GM23338 (cell line): ENCODE measurements around the gene NUCB2. TPM values are rescaled to one million over a fixed set of nuclear protein-coding genes. Genes with fewer than 3 reads are reported as not detected.

ENCODE experiments used
- ATAC-seq: fragments of 200-7000 bp; cut with Tn5 transposase; 3 replicates; pipeline ENCODE4 v1.9.1; 2020
- DNase-seq: peaks from one replicate; pipeline ENCODE4 v3.0.0-alpha.2; 2015; ENCODE audit warnings: low spot score
- H2AFZ ChIP-seq: fragments of 200-600 bp; sonication (generic); 2 replicates; pipeline ENCODE4 v1.8.0; 2016; ENCODE audit warnings: antibody characterized with exemption, mild to moderate bottlenecking, moderate library complexity
- H3F3A ChIP-seq: fragments of 200-600 bp; sonication (generic); replicated peaks from 2 replicates; pipeline ENCODE4 v1.8.0; 2017; ENCODE audit warnings: antibody characterized with exemption, mixed run types, low read depth
- H3K27ac ChIP-seq: fragments of 200-600 bp; sonication (generic); 2 replicates; pipeline ENCODE4 v1.6.1; 2016; ENCODE audit warnings: low read depth
- H3K27me3 ChIP-seq: fragments of 200-600 bp; sonication (generic); 2 replicates; pipeline ENCODE4 v1.8.0; 2016; ENCODE audit warnings: mild to moderate bottlenecking, mixed run types, moderate library complexity; ENCODE audit not compliant: insufficient read depth
- H3K36me3 ChIP-seq: fragments of 200-600 bp; sonication (generic); 2 replicates; pipeline ENCODE4 v1.8.0; 2016; ENCODE audit warnings: mild to moderate bottlenecking; ENCODE audit not compliant: insufficient read depth
- H3K4me1 ChIP-seq: fragments of 200-600 bp; sonication (generic); 2 replicates; pipeline ENCODE4 v1.8.0; 2016; ENCODE audit warnings: mild to moderate bottlenecking, moderate library complexity; ENCODE audit not compliant: insufficient read depth
- H3K4me2 ChIP-seq: fragments of 200-600 bp; sonication (generic); 2 replicates; pipeline ENCODE4 v1.7.1; 2017; ENCODE audit warnings: mixed run types
- H3K4me3 ChIP-seq: fragments of 200-600 bp; sonication (generic); 2 replicates; pipeline ENCODE4 v1.6.1; 2016; ENCODE audit warnings: mixed run types
- H3K79me2 ChIP-seq: fragments of 200-600 bp; sonication (generic); replicated peaks from 2 replicates; pipeline ENCODE4 v1.8.0; 2017; ENCODE audit warnings: mild to moderate bottlenecking; ENCODE audit not compliant: insufficient read depth
- H3K9me2 ChIP-seq: fragments of 200-600 bp; sonication (generic); 2 replicates; pipeline ENCODE4 v1.8.0; 2017; ENCODE audit not compliant: insufficient read depth
- H4K20me1 ChIP-seq: fragments of 200-600 bp; sonication (generic); replicated peaks from 2 replicates; pipeline ENCODE4 v1.8.0; 2017; ENCODE audit warnings: mild to moderate bottlenecking; ENCODE audit not compliant: insufficient read depth
- H3K27ac Mint-ChIP-seq: 2 replicates; pipeline ENCODE4 v1.8.0; 2020; ENCODE audit warnings: inconsistent platforms, mild to moderate bottlenecking, moderate library complexity, mixed read lengths
- H3K27me3 Mint-ChIP-seq: 3 replicates; pipeline ENCODE4 v1.8.0; 2022; ENCODE audit warnings: low read depth, mild to moderate bottlenecking, moderate library complexity, mixed read lengths, inconsistent platforms; ENCODE audit not compliant: insufficient read depth, poor library complexity
- H3K36me3 Mint-ChIP-seq: 3 replicates; pipeline ENCODE4 v1.8.0; 2021; ENCODE audit warnings: low read depth, mild to moderate bottlenecking, inconsistent platforms, moderate library complexity, mixed read lengths
- H3K4me1 Mint-ChIP-seq: 3 replicates; pipeline ENCODE4 v1.8.0; 2020; ENCODE audit warnings: mild to moderate bottlenecking, inconsistent platforms, mixed read lengths
- H3K4me3 Mint-ChIP-seq: 3 replicates; pipeline ENCODE4 v1.8.0; 2021; ENCODE audit warnings: moderate library complexity, mild to moderate bottlenecking, inconsistent platforms, mixed read lengths
- H3K9me3 Mint-ChIP-seq: 3 replicates; pipeline ENCODE4 v1.8.0; 2020; ENCODE audit warnings: moderate library complexity, mild to moderate bottlenecking, inconsistent platforms, mixed read lengths
- CREB1 ChIP-seq: fragments of 250-450 bp; sonication (Bioruptor Pico); IDR thresholded peaks from 2 replicates; pipeline ENCODE4 v1.5.0; 2020; ENCODE audit warnings: low read depth, mild to moderate bottlenecking, moderate library complexity
- EZH2 ChIP-seq: fragments of 200-600 bp; sonication (generic); IDR thresholded peaks from one replicate; pipeline ENCODE4 v1.8.0; 2017; ENCODE audit warnings: antibody characterized with exemption, mild to moderate bottlenecking, low read depth; ENCODE audit not compliant: unreplicated experiment
- EZH2phosphoT487 ChIP-seq: fragments of 200-600 bp; sonication (generic); IDR thresholded peaks from one replicate; pipeline ENCODE4 v1.8.1; 2018; ENCODE audit warnings: antibody characterized with exemption; ENCODE audit not compliant: unreplicated experiment
- JUNB ChIP-seq: IDR thresholded peaks from one replicate; pipeline ENCODE4 v1.6.1; 2016; ENCODE audit warnings: antibody characterized with exemption; ENCODE audit not compliant: unreplicated experiment
- NANOG ChIP-seq: IDR thresholded peaks from 2 replicates; pipeline ENCODE4 v1.6.1; 2016; ENCODE audit warnings: antibody characterized with exemption, borderline replicate concordance
- POLR2AphosphoS5 ChIP-seq: IDR thresholded peaks from 2 replicates; pipeline ENCODE4 v1.6.1; 2016; ENCODE audit warnings: antibody characterized with exemption, low read depth
- STAT1 ChIP-seq: IDR thresholded peaks from one replicate; pipeline ENCODE4 v1.6.1; 2016; ENCODE audit warnings: antibody characterized with exemption; ENCODE audit not compliant: unreplicated experiment
- ZNF114 ChIP-seq: fragments of 250-450 bp; sonication (Bioruptor Pico); IDR thresholded peaks from 2 replicates; pipeline ENCODE4 v1.5.0; 2020; ENCODE audit warnings: mild to moderate bottlenecking, moderate library complexity
- ZNF331 ChIP-seq: fragments of 250-450 bp; sonication (Bioruptor Pico); IDR thresholded peaks from 2 replicates; pipeline ENCODE4 v1.5.0; 2020; ENCODE audit warnings: low read depth, mild to moderate bottlenecking, moderate library complexity
- polyA plus RNA-seq: library from polyadenylated mRNA; unstranded; fragments of >200 nt; fragmentation: Nextera tagmentation; extraction: Ambion mirVana; gene quantifications from 2 replicates; pipeline ENCODE4 v1.2.1, GENCODE V29; 2016
- total RNA-seq: library from RNA; depleted of rRNA; stranded (reverse); fragments of >200 nt; shearing (Covaris generic); gene quantifications from 2 replicates; pipeline ENCODE4 v1.2.3, GENCODE V29; 2014
- TF ChIP-seq, protein P1 (sequence below), 2 experiments: fragments of 200-600 bp in 1 of 2; sonication (generic) in 1 of 2; conservative IDR thresholded peaks; 2 replicates each; pipeline versions ENCODE4 v1.5.1 to v1.6.1; 2016 to 2017; ENCODE audit warnings: antibody characterized with exemption in 2 of 2, low read depth in 2 of 2, mild to moderate bottlenecking in 2 of 2, moderate library complexity in 1 of 2
- TF ChIP-seq, protein P2 (sequence below): IDR thresholded peaks from 2 replicates; pipeline ENCODE4 v1.6.1; 2016; ENCODE audit warnings: antibody characterized with exemption
- TF ChIP-seq, protein P3 (sequence below): fragments of 250-450 bp; sonication (Bioruptor Pico); IDR thresholded peaks from 2 replicates; pipeline ENCODE4 v1.5.0; 2020; ENCODE audit warnings: mild to moderate bottlenecking, moderate library complexity

Gene NUCB2
- total and polyA plus RNA-seq, 2 experiments from 2014 or later = 16.6 to 86.9 TPM

DNA sequence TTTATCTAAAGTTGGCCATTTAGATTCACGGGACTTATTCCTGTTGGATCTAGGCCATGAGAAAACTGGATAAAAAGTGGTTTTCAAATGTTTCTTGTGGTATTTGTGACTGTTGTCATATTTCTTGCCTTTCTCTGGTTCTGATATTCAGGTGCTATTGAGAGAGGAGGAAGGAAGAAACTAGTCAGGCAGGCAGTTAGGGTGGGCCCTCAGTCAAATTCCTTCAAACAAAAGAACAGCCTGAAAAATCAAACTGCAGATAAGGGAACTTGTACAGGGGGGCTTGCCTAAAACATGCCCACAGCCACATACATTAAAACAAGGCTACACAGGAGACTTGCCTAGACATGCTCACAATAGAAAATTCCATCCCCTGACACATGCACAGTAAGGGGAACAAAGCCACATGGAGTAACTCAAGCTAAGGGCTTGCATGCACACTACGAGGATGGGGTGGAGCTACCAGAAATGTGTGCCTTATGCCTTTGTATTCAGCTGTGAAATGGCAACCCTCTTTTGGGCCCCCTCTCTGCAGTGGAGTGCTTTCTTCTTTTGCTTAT lies 93.2 kb downstream of the NUCB2 start (continued):
- TF ChIP-seq ZNF114 (no peak), JUNB (no peak)

DNA sequence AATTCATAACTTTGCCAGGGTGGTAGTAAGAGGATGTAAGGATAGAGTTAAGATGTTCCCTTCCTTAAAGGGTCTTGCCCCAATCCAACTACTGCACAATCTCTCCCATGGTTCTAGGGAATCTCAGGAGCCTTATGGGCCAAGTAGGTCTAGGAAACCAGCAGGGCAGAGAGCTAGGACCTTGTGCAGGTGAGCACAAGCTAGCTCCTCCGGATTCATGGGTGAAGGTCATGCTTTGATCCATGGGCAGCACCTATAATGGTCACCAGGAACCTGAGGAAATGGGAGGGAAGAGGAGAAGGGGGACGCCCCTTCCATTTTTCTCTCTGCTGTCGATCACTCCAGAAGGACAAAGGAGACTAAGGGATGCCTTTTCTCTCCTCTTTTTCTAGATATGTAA lies 95.1 kb downstream of the NUCB2 start:
- Histone ChIP-seq H4K20me1 (no peaks in the 10 kb centered on the region), H3K4me2 (no peak overlapping the region), H3K9me2 (no peaks in the 10 kb centered on the region), H3K27ac (no peak overlapping the region), H3K4me3 (no peak overlapping the region), H2AFZ (no peak overlapping the region), H3K27me3 (no peaks in the 10 kb centered on the region), H3K36me3 (peaks cover 9% of the 10 kb centered on the region; the same call in 1 of the 2 replicates), H3K4me1 (no peaks in the 10 kb centered on the region), H3K79me2 (no peaks in the 10 kb centered on the region), H3F3A (no peaks in the 10 kb centered on the region)
- peak; percentile 52 for DNase-seq
- Mint-ChIP-seq H3K9me3 (peaks cover 74% of the 10 kb centered on the region), H3K27ac (no peak overlapping the region), H3K36me3 (peaks cover 61% of the 10 kb centered on the region), H3K27me3 (peaks cover 2% of the 10 kb centered on the region), H3K4me1 (no peaks in the 10 kb centered on the region), H3K4me3 (no peak overlapping the region)
- ATAC-seq = no peak
- TF ChIP-seq, protein P1, sequence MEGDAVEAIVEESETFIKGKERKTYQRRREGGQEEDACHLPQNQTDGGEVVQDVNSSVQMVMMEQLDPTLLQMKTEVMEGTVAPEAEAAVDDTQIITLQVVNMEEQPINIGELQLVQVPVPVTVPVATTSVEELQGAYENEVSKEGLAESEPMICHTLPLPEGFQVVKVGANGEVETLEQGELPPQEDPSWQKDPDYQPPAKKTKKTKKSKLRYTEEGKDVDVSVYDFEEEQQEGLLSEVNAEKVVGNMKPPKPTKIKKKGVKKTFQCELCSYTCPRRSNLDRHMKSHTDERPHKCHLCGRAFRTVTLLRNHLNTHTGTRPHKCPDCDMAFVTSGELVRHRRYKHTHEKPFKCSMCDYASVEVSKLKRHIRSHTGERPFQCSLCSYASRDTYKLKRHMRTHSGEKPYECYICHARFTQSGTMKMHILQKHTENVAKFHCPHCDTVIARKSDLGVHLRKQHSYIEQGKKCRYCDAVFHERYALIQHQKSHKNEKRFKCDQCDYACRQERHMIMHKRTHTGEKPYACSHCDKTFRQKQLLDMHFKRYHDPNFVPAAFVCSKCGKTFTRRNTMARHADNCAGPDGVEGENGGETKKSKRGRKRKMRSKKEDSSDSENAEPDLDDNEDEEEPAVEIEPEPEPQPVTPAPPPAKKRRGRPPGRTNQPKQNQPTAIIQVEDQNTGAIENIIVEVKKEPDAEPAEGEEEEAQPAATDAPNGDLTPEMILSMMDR (conservative IDR thresholded peaks at IDR 0.05; ENCODE audit: low read depth in 2 of 2) = no peak
- TF ChIP-seq ZNF114 (no peak), EZH2phosphoT487 (no peak), JUNB (no peak)

DNA sequence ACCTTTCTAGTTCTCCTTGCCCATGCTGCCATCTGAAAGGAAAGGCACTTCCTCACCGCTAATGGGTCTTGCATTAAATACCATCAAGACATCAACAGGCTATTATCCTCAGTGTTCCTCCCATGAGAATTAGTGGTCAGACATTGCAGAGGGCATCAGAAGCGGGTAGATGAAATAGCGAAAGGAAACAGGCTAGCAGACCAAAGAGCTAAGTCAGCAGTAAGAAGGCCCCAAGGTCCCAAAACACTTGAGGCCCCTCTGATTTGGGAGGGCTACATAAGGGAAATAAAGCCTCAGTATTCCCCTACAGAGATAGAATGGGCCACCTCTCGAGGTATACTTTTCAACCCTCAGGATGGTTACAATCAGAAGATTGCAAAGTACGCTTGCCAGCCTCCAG lies 99.0 kb downstream of the NUCB2 start:
- Histone ChIP-seq H2AFZ (no peak overlapping the region), H3K79me2 (no peaks in the 10 kb centered on the region), H3F3A (no peaks in the 10 kb centered on the region), H3K4me2 (no peak overlapping the region), H3K36me3 (peaks cover 5% of the 10 kb centered on the region; the same call in 1 of the 2 replicates), H3K27ac (no peak overlapping the region), H3K27me3 (no peaks in the 10 kb centered on the region), H3K9me2 (no peaks in the 10 kb centered on the region), H4K20me1 (no peaks in the 10 kb centered on the region), H3K4me3 (no peak overlapping the region), H3K4me1 (no peaks in the 10 kb centered on the region)
- H3K4me1 Mint-ChIP-seq = no peaks in the 10 kb centered on the region
- H3K27me3 Mint-ChIP-seq = peaks cover 9% of the 10 kb centered on the region
- peaks cover 51% of the 10 kb centered on the region for H3K36me3 Mint-ChIP-seq
- H3K4me3 Mint-ChIP-seq = no peak overlapping the region
- H3K9me3 Mint-ChIP-seq = peaks cover 69% of the 10 kb centered on the region
- DNase-seq (no peak), ATAC-seq (no peak)
- no peak overlapping the region for H3K27ac Mint-ChIP-seq
- TF ChIP-seq, protein P2, sequence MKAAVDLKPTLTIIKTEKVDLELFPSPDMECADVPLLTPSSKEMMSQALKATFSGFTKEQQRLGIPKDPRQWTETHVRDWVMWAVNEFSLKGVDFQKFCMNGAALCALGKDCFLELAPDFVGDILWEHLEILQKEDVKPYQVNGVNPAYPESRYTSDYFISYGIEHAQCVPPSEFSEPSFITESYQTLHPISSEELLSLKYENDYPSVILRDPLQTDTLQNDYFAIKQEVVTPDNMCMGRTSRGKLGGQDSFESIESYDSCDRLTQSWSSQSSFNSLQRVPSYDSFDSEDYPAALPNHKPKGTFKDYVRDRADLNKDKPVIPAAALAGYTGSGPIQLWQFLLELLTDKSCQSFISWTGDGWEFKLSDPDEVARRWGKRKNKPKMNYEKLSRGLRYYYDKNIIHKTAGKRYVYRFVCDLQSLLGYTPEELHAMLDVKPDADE = no peak
- TF ChIP-seq, protein P3, sequence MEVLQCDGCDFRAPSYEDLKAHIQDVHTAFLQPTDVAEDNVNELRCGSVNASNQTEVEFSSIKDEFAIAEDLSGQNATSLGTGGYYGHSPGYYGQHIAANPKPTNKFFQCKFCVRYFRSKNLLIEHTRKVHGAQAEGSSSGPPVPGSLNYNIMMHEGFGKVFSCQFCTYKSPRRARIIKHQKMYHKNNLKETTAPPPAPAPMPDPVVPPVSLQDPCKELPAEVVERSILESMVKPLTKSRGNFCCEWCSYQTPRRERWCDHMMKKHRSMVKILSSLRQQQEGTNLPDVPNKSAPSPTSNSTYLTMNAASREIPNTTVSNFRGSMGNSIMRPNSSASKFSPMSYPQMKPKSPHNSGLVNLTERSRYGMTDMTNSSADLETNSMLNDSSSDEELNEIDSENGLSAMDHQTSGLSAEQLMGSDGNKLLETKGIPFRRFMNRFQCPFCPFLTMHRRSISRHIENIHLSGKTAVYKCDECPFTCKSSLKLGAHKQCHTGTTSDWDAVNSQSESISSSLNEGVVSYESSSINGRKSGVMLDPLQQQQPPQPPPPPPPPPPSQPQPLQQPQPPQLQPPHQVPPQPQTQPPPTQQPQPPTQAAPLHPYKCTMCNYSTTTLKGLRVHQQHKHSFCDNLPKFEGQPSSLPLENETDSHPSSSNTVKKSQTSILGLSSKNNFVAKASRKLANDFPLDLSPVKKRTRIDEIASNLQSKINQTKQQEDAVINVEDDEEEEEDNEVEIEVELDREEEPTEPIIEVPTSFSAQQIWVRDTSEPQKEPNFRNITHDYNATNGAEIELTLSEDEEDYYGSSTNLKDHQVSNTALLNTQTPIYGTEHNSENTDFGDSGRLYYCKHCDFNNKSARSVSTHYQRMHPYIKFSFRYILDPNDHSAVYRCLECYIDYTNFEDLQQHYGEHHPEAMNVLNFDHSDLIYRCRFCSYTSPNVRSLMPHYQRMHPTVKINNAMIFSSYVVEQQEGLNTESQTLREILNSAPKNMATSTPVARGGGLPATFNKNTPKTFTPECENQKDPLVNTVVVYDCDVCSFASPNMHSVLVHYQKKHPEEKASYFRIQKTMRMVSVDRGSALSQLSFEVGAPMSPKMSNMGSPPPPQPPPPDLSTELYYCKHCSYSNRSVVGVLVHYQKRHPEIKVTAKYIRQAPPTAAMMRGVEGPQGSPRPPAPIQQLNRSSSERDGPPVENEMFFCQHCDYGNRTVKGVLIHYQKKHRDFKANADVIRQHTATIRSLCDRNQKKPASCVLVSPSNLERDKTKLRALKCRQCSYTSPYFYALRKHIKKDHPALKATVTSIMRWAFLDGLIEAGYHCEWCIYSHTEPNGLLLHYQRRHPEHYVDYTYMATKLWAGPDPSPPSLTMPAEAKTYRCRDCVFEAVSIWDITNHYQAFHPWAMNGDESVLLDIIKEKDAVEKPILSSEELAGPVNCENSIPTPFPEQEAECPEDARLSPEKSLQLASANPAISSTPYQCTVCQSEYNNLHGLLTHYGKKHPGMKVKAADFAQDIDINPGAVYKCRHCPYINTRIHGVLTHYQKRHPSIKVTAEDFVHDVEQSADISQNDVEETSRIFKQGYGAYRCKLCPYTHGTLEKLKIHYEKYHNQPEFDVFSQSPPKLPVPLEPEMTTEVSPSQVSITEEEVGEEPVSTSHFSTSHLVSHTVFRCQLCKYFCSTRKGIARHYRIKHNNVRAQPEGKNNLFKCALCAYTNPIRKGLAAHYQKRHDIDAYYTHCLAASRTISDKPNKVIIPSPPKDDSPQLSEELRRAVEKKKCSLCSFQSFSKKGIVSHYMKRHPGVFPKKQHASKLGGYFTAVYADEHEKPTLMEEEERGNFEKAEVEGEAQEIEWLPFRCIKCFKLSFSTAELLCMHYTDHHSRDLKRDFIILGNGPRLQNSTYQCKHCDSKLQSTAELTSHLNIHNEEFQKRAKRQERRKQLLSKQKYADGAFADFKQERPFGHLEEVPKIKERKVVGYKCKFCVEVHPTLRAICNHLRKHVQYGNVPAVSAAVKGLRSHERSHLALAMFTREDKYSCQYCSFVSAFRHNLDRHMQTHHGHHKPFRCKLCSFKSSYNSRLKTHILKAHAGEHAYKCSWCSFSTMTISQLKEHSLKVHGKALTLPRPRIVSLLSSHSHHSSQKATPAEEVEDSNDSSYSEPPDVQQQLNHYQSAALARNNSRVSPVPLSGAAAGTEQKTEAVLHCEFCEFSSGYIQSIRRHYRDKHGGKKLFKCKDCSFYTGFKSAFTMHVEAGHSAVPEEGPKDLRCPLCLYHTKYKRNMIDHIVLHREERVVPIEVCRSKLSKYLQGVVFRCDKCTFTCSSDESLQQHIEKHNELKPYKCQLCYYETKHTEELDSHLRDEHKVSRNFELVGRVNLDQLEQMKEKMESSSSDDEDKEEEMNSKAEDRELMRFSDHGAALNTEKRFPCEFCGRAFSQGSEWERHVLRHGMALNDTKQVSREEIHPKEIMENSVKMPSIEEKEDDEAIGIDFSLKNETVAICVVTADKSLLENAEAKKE (CRISPR knock-in tag) = no peak
- TF ChIP-seq STAT1 (no peak), POLR2AphosphoS5 (no peak), EZH2 (no peak), ZNF331 (CRISPR knock-in tag) (no peak), CREB1 (CRISPR knock-in tag) (no peak), NANOG (no peak), JUNB (no peak), ZNF114 (no peak), EZH2phosphoT487 (no peak)
